Endometrial microvascular endothelial cells (primary cell): Measurements from ENCODE around the gene ADK. TPM values are rescaled to one million over a fixed set of nuclear protein-coding genes. Genes with fewer than 3 reads are reported as not detected.
"Not testable (repeated sequence)": the region's sequence is repeated elsewhere in the genome, so short reads cannot be mapped to it uniquely, and the experiment has no call there.

Experiments
- in situ Hi-C: cut with HindIII; loops from 2 replicates; pipeline ENCODE4 v1.10.0; 2017; ENCODE audit warnings: low sequenced_read_pairs, low pct_unique_long_range_greater_than_20kb; ENCODE audit errors: inconsistent ontology term
- total RNA-seq: library from RNA; depleted of rRNA; stranded (reverse); fragments of >200 nt; gene quantifications from one replicate; pipeline ENCODE4 v1.2.3, GENCODE V29; 2015; ENCODE audit errors: inconsistent ontology term

The ADK gene
- total RNA-seq, 1 donor from 2014 or later, result 67.6 TPM

DNA sequence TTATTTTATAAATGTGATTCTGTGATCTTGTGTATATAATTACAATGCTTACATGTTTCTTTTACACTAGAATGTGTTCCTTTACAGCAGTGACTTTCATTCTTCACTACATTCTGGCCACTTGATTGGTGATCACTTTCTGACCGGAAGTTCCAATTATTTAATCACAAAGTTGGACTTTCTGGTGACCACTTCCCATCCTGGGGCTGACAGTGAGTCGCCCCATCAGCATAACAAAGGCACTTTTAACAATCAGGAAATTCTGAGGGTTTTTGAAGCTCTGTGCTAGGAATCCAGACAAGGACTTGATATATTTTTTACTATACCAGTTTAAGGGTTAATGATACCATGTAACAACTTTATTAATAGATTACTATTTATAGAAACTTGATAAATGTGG, 393.1 kb downstream of the ADK start:
- in situ Hi-C loops, result no loop called here

DNA sequence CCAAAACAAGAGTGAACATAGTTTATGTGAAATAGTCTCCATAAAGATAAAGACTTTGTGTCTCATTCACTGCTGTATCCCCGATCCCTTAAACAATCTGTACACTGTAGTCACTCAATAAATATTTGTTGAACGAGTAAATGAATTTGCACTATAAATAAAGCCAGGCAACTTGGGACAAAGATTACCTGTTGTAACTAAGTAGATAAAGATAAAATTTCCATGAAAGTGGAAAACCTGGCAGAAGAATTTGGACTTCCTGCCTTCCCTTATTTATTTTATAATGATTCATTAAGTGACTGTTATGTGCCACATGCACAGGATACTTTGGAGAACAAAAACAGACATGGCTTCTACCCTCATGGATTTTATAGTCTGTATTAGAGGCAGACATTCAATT, 397.7 kb downstream of the ADK start:
- in situ Hi-C loops, result no loop called here

DNA sequence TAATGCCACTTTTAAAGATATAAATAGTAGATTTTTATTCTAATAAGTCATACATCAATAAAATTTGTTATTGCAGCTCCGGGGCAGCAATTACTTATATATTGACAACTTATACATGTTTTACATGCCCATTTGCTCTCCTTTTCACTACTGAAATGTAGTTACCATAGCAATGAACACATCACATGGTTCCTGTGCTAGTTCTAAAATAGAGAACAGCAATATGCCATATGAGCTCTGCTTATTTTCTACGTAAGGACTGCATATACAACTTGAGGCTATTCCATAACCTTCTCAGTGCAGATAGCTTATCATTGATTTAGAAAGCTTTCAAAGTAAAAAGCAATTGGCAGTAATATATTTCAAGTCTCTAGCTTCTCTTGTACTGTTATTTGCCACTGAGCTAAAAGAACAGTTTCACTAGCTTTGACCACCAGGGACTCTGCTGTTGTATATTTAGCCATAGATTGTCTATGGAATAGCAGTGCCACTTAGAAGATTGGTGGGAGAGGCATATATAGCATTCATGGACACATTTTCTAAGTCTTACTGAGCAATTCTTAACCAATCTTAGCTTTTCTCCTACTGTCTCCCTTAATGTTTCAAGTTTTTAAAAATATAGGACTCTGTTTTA, 405.2 kb downstream of the ADK start:
- in situ Hi-C loops, result no loop called here

DNA sequence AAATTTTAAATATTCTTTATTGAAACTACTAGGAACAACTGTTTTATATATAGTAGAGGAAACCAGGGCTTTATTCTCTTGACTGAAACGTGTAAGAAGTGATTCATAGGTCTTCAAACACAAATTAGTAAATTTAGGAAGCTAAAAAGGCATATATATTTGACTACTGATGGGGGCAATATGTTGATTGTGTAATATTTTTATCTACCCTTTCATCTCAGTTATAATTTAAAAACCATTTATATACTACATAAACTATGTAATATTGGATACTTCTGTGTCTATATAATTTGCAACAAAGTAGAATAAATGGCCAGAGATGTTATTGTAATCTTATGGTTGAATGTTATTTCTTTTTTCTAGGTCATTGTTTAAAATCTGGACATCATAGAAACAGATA, 406.1 kb downstream of the ADK start:
- in situ Hi-C loops, result no loop called here

DNA sequence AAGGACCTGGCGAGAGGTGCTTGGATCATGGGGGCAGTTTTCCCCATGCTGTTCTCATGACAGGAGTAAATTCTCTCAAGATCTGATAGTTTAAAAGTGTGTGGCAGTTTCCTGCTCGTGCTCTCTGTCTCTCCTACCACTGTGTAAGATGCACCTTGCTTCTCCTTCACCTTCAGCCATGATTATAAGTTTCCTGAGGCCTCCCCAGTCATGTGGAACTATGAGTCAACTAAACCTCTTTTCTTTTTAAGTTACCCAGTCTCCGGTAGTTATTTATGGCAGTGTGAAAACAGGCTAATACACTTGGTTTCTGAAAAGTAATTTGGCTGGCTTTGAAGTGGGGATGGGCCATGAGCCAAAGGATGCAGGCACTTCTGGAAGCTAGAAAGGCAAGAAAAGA, 407.4 kb downstream of the ADK start:
- in situ Hi-C loops, result no loop called here

DNA sequence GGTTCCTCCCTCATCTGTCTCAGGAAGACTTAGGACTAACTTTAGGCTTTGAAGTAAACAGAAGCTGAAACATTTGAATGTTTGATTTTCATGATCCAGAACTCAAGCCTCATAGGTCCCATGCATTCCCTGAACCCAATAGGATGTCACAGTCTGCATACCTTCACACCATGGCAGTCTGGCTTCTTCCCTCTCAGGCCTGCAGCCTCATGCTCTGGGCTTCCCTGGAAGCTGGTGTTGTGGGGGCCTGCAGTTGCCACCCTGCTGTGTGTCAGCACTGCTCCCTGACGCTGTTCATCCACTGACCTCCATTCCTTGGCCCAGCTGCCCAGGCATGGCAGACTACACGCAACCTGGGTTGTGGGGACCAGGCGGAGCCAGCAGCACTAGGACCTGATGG, 407.9 kb downstream of the ADK start:
- in situ Hi-C loops, result no loop called here

DNA sequence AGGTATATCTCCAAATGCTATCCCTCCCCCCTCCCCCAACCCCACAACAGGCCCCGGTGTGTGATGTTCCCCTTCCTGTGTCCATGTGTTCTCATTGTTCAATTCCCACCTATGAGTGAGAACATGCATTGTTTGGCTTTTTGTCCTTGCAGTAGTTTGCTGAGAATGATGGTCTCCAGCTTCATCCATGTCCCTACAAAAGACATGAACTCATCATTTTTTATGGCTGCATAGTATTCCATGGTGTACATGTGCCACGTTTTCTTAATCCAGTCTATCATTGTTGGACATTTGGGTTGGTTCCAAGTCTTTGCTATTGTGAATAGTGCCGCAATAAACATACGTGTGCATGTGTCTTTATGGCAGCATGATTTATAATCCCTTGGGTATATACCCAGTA, 417.9 kb downstream of the ADK start:
- in situ Hi-C loops, result not testable (repeated sequence)

DNA sequence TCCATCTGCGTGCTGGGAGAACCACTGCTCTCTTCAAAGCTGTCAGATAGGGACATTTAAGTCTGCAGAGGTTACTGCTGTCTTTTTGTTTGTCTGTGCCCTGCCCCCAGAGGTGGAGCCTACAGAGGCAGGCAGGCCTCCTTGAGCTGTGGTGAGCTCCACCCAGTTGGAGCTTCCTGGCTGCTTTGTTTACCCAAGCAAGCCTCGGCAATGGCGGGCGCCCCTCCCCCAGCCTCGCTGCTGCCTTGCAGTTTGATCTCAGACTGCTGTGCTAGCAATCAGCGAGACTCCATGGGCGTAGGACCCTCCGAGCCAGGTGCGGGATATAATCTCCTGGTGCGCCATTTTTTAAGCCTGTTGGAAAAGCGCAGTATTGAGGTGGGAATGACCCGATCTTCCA, 422.5 kb downstream of the ADK start:
- in situ Hi-C loops, result not testable (repeated sequence)

DNA sequence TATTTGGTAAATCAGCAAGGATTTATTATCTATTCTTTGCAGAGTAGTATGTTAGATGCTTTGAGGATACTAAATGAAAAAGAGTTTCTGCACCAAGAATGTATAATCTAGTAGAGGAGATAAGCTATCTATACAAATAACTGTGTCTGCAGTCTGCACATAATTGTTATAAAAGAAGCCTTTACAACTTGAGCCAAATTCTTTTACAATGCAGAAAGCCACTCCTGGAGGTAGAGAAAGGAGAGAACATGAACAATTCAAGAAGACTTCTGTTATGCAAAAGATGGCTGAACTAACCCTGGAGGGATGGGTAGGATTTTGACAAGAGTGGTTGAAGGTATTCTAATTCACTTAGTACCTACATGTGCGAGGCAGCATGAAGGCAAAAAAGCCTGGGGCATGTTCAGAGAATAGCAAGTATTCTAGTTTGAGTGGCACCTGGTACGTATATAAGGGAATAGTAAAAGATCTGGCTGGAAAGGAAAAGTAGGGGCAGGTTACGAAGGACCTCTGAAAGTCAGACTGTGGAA, 424.2 kb downstream of the ADK start:
- in situ Hi-C loops, result no loop called here

DNA sequence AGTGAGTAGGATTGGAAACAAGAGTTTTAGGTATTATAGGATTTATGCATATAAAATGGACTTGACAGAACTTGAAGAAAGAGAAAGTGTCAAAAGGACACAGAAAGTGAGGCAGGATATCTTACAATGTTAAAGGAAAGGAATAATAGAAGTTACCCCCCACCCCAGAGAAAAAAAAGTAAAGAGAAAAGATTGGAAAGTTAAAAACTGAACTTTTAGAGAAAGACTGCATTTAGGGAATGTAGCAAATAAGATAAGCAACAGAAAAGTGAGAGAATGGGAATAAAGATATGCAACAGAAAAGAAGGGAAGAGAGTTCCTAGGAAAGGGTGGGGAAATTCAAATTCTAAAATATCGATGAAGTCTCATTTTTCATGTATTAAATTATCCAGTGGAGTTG, 424.9 kb downstream of the ADK start:
- in situ Hi-C loops, result no loop called here

DNA sequence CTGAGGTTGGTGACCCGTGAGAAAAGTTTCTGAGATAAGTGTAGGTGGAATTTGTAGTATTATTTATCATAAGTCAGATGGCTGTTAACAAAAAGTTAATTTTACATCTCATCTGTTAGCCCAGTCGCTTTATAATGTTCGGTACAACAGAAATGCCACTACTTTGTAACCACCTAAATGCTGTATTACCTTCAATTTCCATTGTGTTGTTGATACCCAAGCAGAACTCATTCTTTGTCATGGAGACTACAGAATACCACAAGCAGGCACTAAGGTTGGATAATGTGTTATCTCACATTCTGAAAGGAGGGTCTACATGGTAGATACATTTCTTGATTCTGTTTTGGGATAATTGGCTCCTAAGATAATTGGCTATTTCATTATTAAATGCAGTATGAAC, 425.6 kb downstream of the ADK start:
- in situ Hi-C loops, result no loop called here

DNA sequence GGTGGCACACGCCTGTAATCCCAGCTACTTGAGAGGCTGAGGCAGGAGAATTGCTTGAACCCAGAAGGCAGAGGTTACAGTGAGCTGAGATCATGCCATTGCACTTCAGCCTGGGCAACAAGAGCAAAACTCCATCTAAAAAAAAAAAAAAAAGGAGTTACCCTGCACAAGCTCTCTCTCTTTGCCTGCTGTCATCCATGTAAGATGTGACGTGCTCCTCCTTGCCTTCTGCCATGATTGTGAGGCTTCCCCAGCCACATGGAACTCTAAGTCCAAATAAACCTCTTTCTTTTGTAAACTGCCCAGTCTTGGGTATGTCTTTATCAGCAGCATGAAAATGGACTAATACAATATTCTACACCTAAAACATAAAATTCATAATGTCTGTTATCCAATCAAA, 429.4 kb downstream of the ADK start:
- in situ Hi-C loops, result not testable (repeated sequence)

DNA sequence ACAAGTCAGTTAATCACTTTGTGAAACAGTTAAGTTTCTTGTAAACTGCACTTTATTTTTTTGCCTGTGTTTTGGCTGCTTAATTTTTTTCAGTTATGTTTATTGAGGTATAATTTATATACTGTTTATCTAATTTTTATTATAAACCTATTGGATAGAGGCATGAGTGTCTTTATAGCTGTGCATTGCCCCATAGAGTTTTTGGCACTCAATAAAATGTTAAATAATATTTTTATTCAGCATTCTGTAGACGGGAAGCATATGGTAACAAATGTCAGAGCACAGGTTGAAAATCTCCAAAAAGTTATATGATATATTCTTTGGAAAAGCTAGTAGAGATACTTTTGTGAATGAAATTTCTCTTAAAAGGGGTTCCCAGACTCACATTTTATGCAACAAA, 431.5 kb downstream of the ADK start:
- in situ Hi-C loops, result no loop called here

DNA sequence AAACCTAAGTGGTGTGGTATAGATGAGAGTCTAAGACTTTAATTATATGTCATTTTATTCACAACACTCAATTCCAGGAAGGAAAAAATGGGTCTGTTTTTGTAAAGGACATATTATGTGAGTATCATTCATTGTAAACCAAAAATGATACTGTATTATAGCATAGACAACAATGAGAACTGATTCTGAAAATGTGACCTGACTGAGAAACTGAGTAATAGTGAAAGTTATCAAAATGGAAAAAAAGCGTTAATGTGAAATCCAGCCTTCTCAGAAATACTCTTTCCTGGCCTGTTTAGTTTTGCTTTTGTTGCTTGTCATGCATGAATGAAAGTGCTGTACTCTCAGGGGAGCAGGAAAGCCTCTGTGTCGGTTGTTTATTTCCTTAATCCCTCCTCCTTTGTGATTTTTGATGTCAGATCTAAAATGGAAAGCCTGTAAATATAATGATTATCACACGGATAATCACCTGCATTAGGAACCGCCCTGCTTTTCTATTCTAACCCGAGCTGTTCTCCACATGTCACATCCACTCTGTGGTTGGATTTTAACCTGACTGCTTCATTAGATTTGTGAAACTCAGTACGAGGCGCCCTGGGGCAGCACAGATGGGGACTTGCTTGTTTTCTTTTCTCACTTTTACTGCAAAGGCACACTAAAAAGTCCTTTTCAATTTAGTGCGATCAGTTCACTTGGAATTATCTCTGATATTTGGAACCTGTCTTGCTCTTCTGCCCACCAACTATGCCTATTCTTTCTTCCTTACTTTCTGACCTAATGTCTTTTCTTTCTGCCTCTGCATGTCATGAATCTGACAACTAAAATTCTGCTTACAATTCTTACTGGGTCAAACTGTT, 434.4 kb downstream of the ADK start:
- in situ Hi-C loops, result no loop called here

DNA sequence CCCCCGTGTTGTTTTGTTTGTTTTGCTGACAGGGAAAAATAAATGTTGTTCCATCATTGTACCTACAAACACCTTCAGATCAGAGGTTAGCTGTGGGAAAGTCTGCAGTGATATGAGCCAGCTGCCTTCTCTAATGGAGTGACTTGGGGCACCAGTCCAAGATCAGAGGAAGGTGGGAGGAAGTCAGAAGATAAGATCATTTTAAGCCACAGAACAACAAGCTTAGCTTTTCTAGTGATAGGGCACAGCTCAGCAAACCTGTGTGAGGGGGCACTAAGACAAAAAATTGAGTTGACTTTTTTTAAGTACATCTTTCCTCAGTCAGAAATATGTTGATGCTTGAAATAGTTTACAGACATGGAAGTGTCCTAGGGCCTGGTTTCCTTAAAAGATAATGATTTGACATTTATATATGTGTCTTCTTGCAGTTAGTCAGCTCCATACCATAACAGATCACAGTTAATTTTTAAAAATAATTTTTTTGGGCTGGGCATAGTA, 435.1 kb downstream of the ADK start:
- in situ Hi-C loops, result no loop called here

DNA sequence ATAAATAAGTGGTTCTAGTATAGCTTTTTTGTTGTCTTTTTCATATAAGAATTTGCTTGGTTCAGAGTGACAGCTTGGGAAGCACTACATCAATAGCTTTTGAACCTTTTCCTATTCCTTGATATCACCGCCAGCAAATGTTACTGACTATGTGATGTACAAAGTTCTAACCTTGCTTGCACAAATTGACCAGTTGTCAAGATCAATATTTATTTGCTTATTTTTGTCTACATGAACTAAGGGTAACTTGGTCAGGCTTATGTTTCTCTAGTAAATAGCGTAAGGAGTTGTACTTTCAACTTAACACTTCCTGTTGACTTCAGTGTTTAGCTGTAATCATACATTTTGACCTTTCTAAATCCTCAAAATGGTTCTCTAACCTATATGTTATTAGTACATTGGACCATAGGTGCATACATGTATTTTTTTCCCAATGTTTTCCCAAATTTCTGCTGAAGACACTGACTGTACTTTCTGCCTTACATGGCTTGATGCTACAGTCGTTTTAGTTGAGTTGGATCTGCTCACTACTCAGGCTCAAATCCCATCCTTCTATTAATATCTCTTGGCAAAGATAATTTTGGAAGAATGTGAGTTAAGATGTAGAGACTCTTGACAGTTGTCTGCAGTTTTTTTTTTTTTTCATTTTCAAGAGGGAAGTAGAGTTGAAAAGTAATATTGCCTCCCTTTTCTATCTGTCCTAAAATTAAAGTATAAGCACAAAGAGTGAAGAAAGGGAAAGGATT, 436.3 kb downstream of the ADK start:
- in situ Hi-C loops, result no loop called here

DNA sequence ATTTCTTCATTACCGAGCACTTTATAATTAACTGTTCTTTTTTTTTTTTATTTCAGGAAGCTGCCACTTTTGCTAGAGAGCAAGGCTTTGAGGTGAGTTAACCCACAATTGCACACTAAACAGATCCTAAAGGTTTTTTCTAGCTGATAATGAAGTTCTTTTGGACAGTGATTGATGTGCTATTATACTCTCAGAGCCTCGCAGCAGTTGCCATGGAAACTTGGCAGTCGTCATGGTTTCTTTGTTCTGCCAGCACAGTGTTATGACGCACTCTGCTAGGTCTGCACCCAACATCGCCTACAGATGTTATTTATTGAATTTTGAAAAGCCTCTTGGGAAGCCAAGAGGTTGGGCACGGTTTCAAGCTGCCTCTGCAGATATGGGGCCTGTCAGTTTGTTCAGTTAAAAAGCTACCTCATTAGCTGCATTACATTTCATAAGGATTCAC, 438.2 kb downstream of the ADK start:
- in situ Hi-C loops, result no loop called here

DNA sequence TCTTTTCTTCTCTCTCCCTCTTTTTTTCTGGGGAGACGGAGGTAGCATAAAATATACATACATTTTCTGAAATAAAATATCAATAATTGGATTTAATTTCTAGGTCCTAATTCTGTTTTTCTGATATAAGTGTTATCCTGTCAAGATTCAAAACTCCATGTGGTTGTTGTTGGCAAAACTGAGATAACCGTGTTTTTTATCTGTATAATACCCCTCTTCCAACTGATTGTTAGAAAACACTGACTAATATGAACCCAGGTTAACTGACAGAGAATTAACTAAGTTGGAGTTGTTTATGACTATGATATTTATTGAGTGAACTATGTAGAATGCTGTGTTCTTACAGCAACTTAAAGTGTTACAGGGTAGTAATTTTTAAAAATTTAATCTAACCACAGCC, 438.8 kb downstream of the ADK start:
- in situ Hi-C loops, result no loop called here

DNA sequence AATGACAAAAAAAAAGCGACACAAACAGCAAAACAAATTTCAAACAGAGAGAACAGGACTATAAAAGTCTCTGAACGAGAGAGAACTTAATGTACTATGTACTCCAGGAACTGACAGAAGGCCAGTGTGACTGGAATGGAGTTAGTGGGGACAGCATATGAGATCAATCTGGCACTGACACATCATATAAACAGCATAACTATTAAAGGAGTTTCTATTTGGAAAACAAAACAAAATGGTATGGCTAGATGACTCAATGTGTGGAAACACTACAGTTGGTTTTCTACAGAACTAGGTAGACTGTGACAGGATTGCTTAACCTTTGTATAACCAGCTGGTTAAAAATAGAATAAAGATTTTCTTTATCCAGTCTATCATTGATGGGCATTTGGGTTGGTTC, 442.4 kb downstream of the ADK start:
- in situ Hi-C loops, result no loop called here
